Panc1 (cell line): ENCODE results near the gene DOCK11.

Experiments used
- POLR2AphosphoS5 ChIP-seq: IDR thresholded peaks from 2 replicates; pipeline ENCODE4 v1.6.1; 2012; ENCODE audit warnings: mild to moderate bottlenecking, low read depth, low read length, moderate library complexity
- SIN3A ChIP-seq: IDR thresholded peaks from 2 replicates; pipeline ENCODE4 v1.6.1; 2012; ENCODE audit warnings: low read depth, mild to moderate bottlenecking, low read length, moderate library complexity, borderline replicate concordance; ENCODE audit not compliant: insufficient read depth
- TF ChIP-seq, protein P1 (sequence below): fragments of 450-650 bp; IDR thresholded peaks from 2 replicates; pipeline ENCODE4 v1.5.1; 2017; ENCODE audit warnings: mild to moderate bottlenecking
- TF ChIP-seq, protein P2 (sequence below), 2 experiments: IDR thresholded peaks; 2 replicates each; pipeline ENCODE4 v1.6.1; 2011 to 2012; ENCODE audit warnings: low read depth in 2 of 2, control low read depth in 1 of 2, low read length in 1 of 2, mild to moderate bottlenecking in 1 of 2, moderate library complexity in 1 of 2; ENCODE audit not compliant: insufficient read depth in 1 of 2

GRCh38 chrX:118534716-118535493, 39.3 kb downstream of the DOCK11 start:
- TF ChIP-seq, protein P1, sequence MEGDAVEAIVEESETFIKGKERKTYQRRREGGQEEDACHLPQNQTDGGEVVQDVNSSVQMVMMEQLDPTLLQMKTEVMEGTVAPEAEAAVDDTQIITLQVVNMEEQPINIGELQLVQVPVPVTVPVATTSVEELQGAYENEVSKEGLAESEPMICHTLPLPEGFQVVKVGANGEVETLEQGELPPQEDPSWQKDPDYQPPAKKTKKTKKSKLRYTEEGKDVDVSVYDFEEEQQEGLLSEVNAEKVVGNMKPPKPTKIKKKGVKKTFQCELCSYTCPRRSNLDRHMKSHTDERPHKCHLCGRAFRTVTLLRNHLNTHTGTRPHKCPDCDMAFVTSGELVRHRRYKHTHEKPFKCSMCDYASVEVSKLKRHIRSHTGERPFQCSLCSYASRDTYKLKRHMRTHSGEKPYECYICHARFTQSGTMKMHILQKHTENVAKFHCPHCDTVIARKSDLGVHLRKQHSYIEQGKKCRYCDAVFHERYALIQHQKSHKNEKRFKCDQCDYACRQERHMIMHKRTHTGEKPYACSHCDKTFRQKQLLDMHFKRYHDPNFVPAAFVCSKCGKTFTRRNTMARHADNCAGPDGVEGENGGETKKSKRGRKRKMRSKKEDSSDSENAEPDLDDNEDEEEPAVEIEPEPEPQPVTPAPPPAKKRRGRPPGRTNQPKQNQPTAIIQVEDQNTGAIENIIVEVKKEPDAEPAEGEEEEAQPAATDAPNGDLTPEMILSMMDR, result no peak
- TF ChIP-seq, protein P2, sequence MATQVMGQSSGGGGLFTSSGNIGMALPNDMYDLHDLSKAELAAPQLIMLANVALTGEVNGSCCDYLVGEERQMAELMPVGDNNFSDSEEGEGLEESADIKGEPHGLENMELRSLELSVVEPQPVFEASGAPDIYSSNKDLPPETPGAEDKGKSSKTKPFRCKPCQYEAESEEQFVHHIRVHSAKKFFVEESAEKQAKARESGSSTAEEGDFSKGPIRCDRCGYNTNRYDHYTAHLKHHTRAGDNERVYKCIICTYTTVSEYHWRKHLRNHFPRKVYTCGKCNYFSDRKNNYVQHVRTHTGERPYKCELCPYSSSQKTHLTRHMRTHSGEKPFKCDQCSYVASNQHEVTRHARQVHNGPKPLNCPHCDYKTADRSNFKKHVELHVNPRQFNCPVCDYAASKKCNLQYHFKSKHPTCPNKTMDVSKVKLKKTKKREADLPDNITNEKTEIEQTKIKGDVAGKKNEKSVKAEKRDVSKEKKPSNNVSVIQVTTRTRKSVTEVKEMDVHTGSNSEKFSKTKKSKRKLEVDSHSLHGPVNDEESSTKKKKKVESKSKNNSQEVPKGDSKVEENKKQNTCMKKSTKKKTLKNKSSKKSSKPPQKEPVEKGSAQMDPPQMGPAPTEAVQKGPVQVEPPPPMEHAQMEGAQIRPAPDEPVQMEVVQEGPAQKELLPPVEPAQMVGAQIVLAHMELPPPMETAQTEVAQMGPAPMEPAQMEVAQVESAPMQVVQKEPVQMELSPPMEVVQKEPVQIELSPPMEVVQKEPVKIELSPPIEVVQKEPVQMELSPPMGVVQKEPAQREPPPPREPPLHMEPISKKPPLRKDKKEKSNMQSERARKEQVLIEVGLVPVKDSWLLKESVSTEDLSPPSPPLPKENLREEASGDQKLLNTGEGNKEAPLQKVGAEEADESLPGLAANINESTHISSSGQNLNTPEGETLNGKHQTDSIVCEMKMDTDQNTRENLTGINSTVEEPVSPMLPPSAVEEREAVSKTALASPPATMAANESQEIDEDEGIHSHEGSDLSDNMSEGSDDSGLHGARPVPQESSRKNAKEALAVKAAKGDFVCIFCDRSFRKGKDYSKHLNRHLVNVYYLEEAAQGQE (IDR thresholded peaks at IDR 0.05; ENCODE audit: insufficient read depth in 1 of 2, low read depth in 2 of 2, low read length in 1 of 2), result no peak
- no peak for TF ChIP-seq POLR2AphosphoS5
- no peak for TF ChIP-seq SIN3A
